ENCODE results near the gene ASPHD2.

Gene ASPHD2

GRCh38 chr22:26476705-26477340 is 47.8 kb downstream of the ASPHD2 start:
- DNase-seq (ENCODE audit: low read depth in 2 of 2), result no peak

- no peak for DNase-seq (ENCODE audit: low read depth in 2 of 2)
Measured at GRCh38 chr22:26477341-26477731, 48.3 kb downstream of the ASPHD2 start.

- no peak for DNase-seq (ENCODE audit: low read depth in 2 of 2)
Measured at GRCh38 chr22:26479043-26479791, 50.2 kb downstream of the ASPHD2 start.

DNA sequence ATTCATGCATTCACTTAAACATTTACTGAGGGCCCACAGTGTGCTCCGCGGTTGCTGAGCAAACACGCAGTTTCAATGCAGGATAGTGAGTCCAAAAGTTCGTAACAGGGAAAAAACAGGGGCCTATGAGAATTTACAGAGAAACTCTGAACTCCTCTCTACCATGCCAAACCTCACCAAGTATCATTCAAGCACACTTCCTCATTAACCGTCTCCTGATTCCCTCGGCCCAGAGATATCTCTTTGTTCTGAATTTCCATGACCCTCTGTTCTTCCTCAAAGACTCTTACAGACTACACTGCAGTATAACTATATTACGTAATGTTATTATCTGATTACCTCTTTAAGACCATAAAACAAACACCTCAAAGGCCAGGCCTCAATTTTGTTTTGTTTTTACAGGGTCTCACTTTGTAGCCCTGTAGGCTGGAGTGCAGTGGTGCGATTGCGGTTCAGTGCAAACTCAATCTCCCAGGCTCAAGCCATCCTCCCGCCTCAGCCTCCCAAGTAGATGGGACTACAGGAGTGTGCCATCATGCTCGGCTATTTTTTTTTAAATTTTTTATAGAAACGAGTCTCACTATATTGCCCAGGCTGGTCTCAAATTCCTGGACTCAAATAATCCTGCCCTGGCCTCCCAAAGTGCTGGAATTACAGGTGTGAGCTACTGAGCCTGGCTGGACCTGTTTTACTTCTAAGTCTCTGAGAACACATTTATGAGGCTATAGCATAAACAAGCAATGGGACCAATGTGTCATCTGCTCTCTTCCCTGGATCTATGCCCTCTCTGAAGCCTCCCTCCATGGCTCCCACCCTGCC is 50.9 kb downstream of the ASPHD2 start:
- no peak for DNase-seq (ENCODE audit: low read depth in 2 of 2)

- DNase-seq (ENCODE audit: low read depth in 2 of 2), result no peak
Measured at GRCh38 chr22:26480611-26480932, 51.5 kb downstream of the ASPHD2 start.

DNA sequence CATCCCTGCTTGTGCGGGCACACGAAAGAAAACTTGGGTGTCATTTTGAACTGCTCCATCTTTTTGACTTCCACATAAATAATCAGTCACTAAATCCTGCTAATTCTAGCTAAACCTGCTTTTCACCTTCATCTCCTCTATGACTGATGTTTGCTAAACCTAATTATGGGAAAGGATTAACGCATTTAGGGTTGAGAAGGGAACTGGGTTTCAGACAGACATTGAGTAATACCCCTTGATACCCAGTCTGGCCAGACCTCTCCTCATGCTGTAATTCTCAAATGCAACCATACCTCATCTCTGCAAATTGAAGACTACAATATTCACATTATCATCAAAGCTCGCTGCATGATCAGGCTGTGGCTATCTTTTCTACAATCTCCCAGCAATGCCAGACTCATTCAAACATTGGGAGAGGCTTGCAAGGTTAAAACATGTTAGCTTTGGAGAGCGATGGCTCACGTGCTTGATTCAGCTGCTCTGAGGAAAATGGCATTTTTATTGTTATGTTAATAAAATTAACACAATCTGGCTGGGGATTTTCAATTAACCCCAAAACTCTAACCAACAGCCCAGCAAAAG is 52.1 kb downstream of the ASPHD2 start:
- DNase-seq (ENCODE audit: low read depth in 2 of 2), result no peak

- DNase-seq (ENCODE audit: low read depth in 2 of 2), result no peak
Measured at GRCh38 chr22:26481694-26482093, 52.6 kb downstream of the ASPHD2 start.

DNA sequence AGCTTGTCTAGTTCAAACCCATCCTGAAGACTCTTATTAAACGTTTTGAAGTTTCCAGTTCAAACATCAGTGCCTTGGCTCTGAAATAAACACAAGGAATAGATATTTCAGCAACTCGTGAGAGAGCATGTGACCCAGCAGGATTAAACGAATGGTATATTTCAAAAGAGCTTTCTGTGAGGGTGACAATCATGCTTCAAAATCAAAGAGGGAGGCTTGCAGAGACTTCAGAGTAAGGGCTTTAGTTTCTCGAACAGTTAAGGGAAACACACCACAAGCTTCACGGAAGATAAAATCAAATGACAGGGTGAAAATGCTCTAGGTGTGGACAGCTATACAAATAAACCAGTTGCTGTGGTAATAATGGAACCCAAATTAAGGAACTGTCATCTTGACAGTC is 53.1 kb downstream of the ASPHD2 start:
- no peak for DNase-seq (ENCODE audit: low read depth in 2 of 2)

GRCh38 chr22:26483043-26483438 is 54.0 kb downstream of the ASPHD2 start:
- no peak for DNase-seq (ENCODE audit: low read depth in 2 of 2)

- peak; percentile 79 to 81 for DNase-seq (ENCODE audit: low read depth in 2 of 2)
Measured at GRCh38 chr22:26483439-26484359, 54.6 kb downstream of the ASPHD2 start, which contains the start of the genes HPS4 and SRRD. Gene HPS4, minus strand, starts transcription at chr22:26483783. Its CDS starts 2,021 bp downstream, at chr22:26481762. Gene SRRD, plus strand, starts transcription at chr22:26483877. Its CDS starts 14 bp downstream, at chr22:26483891.

DNA sequence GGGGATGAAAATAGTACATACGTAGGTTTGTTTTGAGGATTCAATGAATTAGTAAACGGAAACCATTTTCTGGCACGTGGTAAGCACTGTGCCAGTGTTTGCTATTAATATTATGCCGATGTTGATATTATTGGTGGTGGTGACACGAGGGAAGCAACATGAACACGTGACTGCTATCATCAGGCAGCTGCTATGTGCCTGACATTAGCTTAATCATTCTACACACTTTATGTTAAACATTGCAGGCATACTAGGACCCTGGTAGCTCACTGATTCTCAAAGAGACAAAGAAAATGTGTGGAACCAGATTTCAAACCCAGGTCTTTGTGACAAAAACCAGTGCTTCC is 55.3 kb downstream of the ASPHD2 start:
- no peak for DNase-seq (ENCODE audit: low read depth in 2 of 2)

DNA sequence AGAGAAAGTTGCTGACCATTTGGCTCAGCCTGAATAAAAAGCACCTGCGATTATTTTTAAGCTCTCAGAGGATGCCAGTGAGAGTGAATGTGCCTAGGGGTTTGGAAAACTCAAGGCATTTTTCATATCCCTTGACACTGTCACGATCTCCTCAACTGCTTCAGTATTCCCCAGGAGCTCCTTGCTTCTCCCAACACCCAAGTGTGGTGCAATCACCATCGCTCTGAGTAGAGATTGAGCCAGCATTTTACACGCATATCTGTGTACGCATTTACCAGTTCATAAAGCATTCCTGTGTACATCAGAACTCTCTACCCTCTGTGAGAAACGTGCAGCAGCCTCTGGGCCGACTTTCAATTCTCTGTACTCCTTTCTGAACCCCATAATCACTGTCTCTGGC is 56.0 kb downstream of the ASPHD2 start:
- no peak for DNase-seq (ENCODE audit: low read depth in 2 of 2)

DNA sequence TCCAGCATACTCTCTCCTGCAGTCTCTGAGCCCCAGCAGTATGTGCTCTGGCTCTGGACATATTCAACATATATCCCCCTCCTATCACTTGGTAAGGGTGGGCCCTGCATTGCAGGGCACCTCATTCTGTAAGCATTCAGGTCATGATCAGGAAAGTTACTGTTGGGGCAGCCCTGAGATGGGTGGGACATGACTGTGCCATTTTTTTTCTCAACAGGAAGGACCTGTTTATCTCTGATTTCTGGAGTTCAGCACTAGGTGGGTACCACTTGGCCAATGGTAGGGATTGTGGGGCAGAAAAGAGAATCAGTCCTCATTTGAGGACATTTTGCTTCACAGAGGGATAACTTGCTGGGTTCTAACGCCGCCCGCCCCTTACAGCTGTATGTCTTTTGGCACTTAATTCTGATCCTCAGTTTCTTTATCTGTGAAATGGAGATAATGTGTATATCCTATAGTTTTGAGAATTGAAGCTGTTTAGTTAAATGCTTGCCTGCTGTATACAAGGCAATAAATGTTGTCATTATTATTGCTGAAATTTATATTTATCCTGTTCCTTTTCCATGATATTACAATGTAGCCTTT is 56.8 kb downstream of the ASPHD2 start:
- no peak for DNase-seq (ENCODE audit: low read depth in 2 of 2)

- no peak for DNase-seq (ENCODE audit: low read depth in 2 of 2)
Measured at GRCh38 chr22:26486394-26486793, 57.3 kb downstream of the ASPHD2 start.

- no peak for DNase-seq (ENCODE audit: low read depth in 2 of 2)
Measured at GRCh38 chr22:26487996-26488395, 58.9 kb downstream of the ASPHD2 start.

GRCh38 chr22:26489447-26490036 is 60.5 kb downstream of the ASPHD2 start:
- no peak for DNase-seq (ENCODE audit: low read depth in 2 of 2)

- no peak for DNase-seq (ENCODE audit: low read depth in 2 of 2)
Measured at GRCh38 chr22:26492220-26492619, 63.2 kb downstream of the ASPHD2 start.

DNA sequence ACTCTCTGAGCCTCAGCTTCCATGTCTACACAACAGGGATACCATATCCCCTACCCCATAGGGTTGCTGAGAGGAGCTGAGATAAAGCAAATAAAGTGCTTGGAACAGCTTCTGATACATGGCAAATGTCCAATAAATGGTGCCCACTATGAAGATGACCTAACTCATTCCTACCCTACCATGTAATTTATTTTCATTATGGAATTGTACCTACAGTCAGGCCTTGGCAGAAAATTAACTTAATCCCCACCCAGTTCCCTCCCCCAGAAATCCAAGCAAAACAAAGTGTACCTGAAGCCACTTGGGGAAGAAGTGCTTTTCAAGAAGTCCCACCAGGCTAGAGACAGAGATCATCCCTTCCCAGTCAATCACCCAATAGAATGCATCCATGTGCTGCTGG is 65.4 kb downstream of the ASPHD2 start:
- DNase-seq (ENCODE audit: low read depth in 2 of 2), result no peak
